ENCODE measurements around the gene TBXAS1. TPM values are rescaled to one million over a fixed set of nuclear protein-coding genes. Genes with fewer than 3 reads are reported as not detected.

Gene TBXAS1
- total and polyA plus RNA-seq, 4 donors, result 4.1 to 22.4 (median 12.2) TPM

DNA sequence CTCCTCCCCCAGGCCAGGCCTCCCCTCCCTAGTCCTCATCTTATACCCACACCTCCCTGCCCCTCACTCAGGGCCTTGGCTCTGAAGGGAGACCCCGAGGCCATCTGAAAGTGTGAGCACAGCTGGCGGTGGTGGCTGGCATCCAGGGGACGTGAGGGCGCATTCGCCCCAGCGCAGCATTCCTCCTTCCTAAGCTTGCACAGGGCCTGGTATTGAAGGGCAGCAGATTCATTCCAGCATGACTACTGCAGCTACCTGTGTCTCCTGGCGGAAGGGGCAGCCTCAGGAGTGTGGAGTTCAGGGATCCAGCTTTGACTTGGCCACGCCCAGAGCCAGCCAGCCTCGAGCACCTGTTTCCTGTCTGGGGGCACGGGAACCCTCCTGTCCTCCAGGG lies 161.1 kb downstream of the TBXAS1 start (continued):
- TF ChIP-seq JUND (IDR thresholded peaks at IDR 0.05) (no peak), HNF4A (conservative IDR thresholded peaks at IDR 0.05) (no peak), FOXA1 (IDR thresholded peaks at IDR 0.05) (no peak), ATF3 (IDR thresholded peaks at IDR 0.05) (no peak), SP1 (IDR thresholded peaks at IDR 0.05) (no peak)
- TF ChIP-seq, protein P1, sequence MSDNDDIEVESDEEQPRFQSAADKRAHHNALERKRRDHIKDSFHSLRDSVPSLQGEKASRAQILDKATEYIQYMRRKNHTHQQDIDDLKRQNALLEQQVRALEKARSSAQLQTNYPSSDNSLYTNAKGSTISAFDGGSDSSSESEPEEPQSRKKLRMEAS (IDR thresholded peaks at IDR 0.05), result no peak

DNA sequence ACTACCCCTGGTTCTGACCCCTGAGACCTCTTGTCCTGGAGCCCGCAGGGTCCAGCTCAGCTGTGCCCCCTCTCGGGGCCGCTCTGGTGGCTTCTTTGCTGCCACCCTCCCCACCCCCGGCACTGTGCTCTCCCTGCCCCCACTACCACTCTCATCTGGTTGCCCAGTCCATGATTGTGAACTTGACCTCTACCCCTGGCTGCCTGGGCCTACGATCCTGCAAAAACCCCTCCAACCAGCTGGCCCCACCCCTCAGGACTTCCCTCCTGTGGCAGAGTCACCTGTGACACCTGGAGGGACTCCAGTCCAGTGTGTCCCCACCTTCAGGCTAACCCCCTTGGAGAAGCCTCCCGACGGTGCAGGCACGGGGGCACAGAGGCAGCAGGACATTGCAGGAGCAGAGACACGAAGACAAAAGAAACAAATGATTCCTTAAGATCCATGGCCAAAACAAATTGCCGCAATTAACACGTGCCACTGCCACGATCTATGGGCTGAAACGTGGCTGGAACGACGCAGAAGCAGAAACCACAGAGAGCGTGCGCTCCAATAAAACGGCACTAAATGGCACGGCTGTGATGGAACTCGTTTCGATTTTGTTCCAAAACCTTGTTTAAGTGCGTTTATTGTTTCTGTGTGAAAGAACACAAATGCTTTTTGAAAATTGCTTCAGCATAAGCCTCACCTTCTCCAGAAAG lies 161.7 kb downstream of the TBXAS1 start:
- no peak for TF ChIP-seq TAF1 (conservative IDR thresholded peaks at IDR 0.05)
- TF ChIP-seq ZBTB33 (IDR thresholded peaks at IDR 0.05), result no peak
- no peak for TF ChIP-seq FOXA2 (IDR thresholded peaks at IDR 0.05)
- TF ChIP-seq ATF3 (IDR thresholded peaks at IDR 0.05), result no peak
- no peak for DNase-seq (ENCODE audit: low spot score)

GRCh38 chr7:139991269-139991666 lies 162.2 kb downstream of the TBXAS1 start:
- Histone ChIP-seq H3K4me3 (ENCODE audit: low read depth in 1 of 3, low read length in 3 of 3) (no peak overlapping the region), H3K9me3 (ENCODE audit: control insufficient read depth in 4 of 4, low read length in 3 of 4) (no peaks in the 10 kb centered on the region), H3K27ac (ENCODE audit: low read depth in 1 of 2, low read length in 2 of 2) (no peak overlapping the region), H3K4me1 (ENCODE audit: control insufficient read depth in 4 of 4, insufficient read depth in 4 of 4, low read length in 3 of 4) (peaks cover 0 to 6% (median 0%) of the 10 kb centered on the region in 4 donors), H3K9ac (ENCODE audit: low read depth in 1 of 2, low read length in 2 of 2) (no peak overlapping the region), H3K27me3 (ENCODE audit: control insufficient read depth in 4 of 4, insufficient read depth in 4 of 4, low read length in 3 of 4) (no peaks in the 10 kb centered on the region), H3K36me3 (ENCODE audit: control insufficient read depth in 4 of 4, insufficient read depth in 3 of 4, low read depth in 1 of 4, low read length in 3 of 4) (no peaks in the 10 kb centered on the region)
- TF ChIP-seq GABPA (IDR thresholded peaks at IDR 0.05 in 1 of 2, conservative IDR thresholded peaks at IDR 0.05 in 1 of 2), result no peak
- TF ChIP-seq EGR1 (IDR thresholded peaks at IDR 0.05; ENCODE audit: low read depth in 2 of 2), result no peak
- no peak for TF ChIP-seq TAF1 (conservative IDR thresholded peaks at IDR 0.05)
- TF ChIP-seq FOXA1 (IDR thresholded peaks at IDR 0.05), result no peak
- no peak for TF ChIP-seq RAD21 (IDR thresholded peaks at IDR 0.05)
- no peak for TF ChIP-seq YY1 (IDR thresholded peaks at IDR 0.05)
- TF ChIP-seq, protein P1 (IDR thresholded peaks at IDR 0.05), result no peak
- TF ChIP-seq CTCF (IDR thresholded peaks at IDR 0.05; ENCODE audit: low read depth, low read length, missing input control), result no peak
- TF ChIP-seq ATF3 (IDR thresholded peaks at IDR 0.05), result no peak
- TF ChIP-seq NR2F2 (IDR thresholded peaks at IDR 0.05), result no peak
- no peak for TF ChIP-seq JUND (IDR thresholded peaks at IDR 0.05)
- TF ChIP-seq FOXA2 (IDR thresholded peaks at IDR 0.05), result no peak
- no peak for TF ChIP-seq HNF4G (IDR thresholded peaks at IDR 0.05)
- TF ChIP-seq HNF4A (conservative IDR thresholded peaks at IDR 0.05), result no peak
- TF ChIP-seq, protein P2, sequence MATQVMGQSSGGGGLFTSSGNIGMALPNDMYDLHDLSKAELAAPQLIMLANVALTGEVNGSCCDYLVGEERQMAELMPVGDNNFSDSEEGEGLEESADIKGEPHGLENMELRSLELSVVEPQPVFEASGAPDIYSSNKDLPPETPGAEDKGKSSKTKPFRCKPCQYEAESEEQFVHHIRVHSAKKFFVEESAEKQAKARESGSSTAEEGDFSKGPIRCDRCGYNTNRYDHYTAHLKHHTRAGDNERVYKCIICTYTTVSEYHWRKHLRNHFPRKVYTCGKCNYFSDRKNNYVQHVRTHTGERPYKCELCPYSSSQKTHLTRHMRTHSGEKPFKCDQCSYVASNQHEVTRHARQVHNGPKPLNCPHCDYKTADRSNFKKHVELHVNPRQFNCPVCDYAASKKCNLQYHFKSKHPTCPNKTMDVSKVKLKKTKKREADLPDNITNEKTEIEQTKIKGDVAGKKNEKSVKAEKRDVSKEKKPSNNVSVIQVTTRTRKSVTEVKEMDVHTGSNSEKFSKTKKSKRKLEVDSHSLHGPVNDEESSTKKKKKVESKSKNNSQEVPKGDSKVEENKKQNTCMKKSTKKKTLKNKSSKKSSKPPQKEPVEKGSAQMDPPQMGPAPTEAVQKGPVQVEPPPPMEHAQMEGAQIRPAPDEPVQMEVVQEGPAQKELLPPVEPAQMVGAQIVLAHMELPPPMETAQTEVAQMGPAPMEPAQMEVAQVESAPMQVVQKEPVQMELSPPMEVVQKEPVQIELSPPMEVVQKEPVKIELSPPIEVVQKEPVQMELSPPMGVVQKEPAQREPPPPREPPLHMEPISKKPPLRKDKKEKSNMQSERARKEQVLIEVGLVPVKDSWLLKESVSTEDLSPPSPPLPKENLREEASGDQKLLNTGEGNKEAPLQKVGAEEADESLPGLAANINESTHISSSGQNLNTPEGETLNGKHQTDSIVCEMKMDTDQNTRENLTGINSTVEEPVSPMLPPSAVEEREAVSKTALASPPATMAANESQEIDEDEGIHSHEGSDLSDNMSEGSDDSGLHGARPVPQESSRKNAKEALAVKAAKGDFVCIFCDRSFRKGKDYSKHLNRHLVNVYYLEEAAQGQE (IDR thresholded peaks at IDR 0.05), result no peak
- DNase-seq (ENCODE audit: low spot score), result no peak
- WGBS, result 87% methylated on average over 5 of the region's 5 CpGs

More for the DNA sequence above, 161.7 kb downstream of the TBXAS1 start:
- Histone ChIP-seq H3K36me3 (ENCODE audit: control insufficient read depth in 4 of 4, insufficient read depth in 3 of 4, low read depth in 1 of 4, low read length in 3 of 4) (no peaks in the 10 kb centered on the region), H3K27ac (ENCODE audit: low read depth in 1 of 2, low read length in 2 of 2) (no peak overlapping the region), H3K9me3 (ENCODE audit: control insufficient read depth in 4 of 4, low read length in 3 of 4) (no peaks in the 10 kb centered on the region), H3K9ac (ENCODE audit: low read depth in 1 of 2, low read length in 2 of 2) (no peak overlapping the region), H3K4me3 (ENCODE audit: low read depth in 1 of 3, low read length in 3 of 3) (no peak overlapping the region), H3K27me3 (ENCODE audit: control insufficient read depth in 4 of 4, insufficient read depth in 4 of 4, low read length in 3 of 4) (no peaks in the 10 kb centered on the region), H3K4me1 (ENCODE audit: control insufficient read depth in 4 of 4, insufficient read depth in 4 of 4, low read length in 3 of 4) (peaks cover 0 to 6% (median 0%) of the 10 kb centered on the region in 4 donors)
- 95% methylated on average over 22 of the region's 22 CpGs for WGBS

All from liver (tissue), 9 donors.